ENCODE measurements around the gene PHF12.

Gene PHF12

DNA sequence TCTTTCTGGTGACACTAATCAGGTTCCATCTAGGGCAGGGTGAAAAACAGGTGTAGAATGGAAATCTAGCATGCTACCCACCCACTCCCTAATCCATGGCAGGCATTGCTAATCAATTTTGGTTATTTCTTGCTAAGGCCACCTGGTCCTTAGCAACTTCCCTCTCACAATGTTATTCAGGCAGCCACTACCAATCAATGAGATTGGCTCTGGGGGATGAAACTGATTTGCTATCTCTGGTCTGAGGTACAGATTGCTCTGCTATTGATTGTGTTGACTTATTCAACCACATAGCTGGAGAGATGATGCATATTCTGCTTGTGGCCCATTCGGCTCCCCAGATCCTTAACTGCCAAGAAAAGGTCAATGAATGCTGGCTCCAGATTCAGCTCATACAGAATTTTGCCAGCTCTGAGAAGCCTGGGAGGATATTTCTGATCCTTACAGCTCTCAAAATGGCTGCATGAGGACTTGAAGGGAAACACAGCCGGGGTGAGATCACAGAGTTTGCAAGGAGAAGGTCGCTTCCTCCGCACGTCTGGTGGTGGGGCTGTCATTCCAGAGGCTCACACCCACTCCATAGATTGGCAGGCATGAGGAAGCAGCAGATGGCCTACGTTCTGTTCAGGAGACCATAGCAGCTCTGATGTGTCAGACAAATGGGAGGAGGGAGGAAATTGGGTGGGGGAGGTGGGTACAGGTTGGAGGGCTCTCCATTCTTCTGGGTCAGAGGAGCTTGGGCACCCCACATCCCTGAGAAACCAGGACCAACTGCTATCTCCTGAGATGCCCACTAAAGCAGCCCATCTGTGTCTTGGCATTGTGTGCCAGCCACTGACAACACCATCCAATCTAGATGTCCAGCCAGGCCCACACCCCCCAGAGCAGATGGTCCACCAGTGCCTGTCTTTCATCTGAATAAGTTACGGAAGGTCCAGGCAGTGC lies 32.2 kb upstream of the PHF12 start:
- Mint-ChIP-seq H3K4me3 (peak overlapping the region; percentile 12), H3K27ac (peak overlapping the region; percentile 88)

DNA sequence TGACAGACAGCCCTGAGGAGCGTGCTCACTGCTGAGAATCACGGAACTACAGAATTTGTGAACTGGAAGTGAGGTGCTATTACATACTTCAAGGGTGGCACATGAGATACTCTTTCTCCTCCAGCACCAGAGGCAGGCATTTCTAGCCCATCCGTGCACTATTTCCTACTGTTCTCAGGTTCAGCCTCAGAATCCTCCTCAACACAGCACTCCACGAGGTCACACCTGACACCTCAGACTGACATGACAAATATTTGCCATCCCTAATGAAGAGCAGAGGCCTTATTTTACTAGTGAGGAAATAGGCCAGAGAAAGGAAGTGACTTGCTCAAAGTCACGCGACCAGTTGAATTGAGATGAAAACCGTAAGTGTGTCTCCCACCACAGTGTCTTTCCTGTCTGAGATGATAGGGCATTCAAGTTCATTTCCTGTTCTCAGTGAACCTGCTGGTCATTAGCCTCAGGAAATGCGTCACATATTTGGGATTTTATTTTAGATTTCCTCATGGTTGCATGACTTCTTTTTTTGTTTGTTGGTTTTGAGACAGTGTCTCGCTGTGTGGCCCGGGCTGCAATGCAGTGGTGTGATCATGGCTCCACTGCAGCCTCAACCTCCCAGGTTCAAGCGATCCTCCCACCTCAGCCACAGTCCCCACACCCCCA lies 30.9 kb upstream of the PHF12 start:
- Mint-ChIP-seq H3K27me3 (no peaks in the 10 kb centered on the region), H3K27ac (peak overlapping the region; percentile 88), H3K4me1 (ENCODE audit: low read depth) (peaks cover 20% of the 10 kb centered on the region), H3K4me3 (peak overlapping the region; percentile 38), H3K36me3 (ENCODE audit: low read depth) (no peaks in the 10 kb centered on the region), H3K9me3 (no peaks in the 10 kb centered on the region)

More for the DNA sequence above, 32.2 kb upstream of the PHF12 start:
- no peaks in the 10 kb centered on the region for H3K36me3 Mint-ChIP-seq (ENCODE audit: low read depth)
- no peaks in the 10 kb centered on the region for H3K27me3 Mint-ChIP-seq
- H3K9me3 Mint-ChIP-seq: no peaks in the 10 kb centered on the region
- peaks cover 20% of the 10 kb centered on the region for H3K4me1 Mint-ChIP-seq (ENCODE audit: low read depth)

DNA sequence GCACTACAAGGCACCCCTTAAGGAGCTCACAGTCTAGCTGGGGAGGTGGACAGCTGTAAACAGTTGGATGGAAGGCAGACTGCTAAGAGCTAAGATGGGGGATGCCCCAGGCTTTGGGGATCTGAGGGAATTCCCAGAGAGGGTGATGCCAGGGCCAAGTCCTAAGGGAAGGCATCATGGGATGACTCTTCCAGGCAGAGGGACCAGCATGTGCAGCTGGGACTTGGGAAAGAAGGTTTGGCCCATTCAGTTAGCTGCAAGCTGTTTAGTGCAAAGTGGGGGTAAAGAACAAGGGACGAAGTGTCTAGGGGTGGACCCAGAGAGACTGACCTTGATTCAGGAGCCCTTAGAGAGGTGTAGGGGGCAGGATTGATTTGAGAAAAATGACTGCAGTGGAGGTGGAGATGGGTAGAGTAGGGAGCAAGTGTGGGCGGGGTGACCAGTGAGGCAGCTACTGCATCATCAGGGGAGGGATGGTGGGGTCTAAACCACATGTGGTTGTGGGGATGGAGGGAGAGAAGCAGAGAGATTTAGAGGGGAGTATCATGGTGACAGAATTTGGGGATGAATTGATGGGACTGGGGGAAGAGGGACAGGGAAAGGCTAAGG lies 27.1 kb upstream of the PHF12 start:
- Mint-ChIP-seq H3K36me3 (ENCODE audit: low read depth) (no peaks in the 10 kb centered on the region), H3K27ac (no peak overlapping the region), H3K9me3 (no peaks in the 10 kb centered on the region)

DNA sequence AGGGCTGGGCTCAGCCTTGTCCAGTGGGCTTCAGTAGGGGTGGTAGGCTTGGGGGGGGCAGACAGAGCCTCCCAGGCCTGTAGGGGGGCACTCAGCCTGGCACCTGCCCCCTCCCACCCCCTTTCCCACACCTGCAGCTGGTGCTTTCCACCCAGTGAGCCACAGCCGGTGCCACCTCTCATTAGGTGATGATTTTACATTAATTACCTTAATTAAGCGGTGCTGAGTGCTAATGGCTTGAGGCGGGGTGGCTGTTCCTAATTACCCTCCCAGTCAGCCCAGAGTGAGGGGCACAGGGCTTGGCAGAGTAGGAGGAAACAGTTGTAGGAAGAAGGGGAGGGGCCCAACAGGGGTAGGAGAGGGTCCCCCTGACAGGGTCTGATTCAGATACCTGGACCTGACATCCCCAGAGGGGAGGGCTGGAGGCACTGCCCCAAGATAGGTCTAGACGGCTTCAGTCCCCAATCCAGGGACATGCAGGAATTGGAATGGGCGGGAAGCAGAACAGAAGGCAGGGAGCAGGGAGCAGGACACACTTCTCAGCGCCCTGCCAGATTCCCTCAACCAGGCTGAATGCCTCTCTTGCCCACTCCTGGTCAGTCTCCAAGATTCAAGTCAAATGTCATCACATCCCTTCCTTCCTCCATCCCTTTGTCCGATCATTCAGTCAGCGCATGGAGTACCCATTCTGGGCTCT lies 26.5 kb upstream of the PHF12 start:
- Mint-ChIP-seq H3K27ac (no peak overlapping the region), H3K4me3 (no peak overlapping the region), H3K9me3 (no peaks in the 10 kb centered on the region), H3K4me1 (ENCODE audit: low read depth) (peaks cover 10% of the 10 kb centered on the region), H3K27me3 (no peaks in the 10 kb centered on the region), H3K36me3 (ENCODE audit: low read depth) (no peaks in the 10 kb centered on the region)

More for the DNA sequence above, 27.1 kb upstream of the PHF12 start:
- Mint-ChIP-seq H3K27me3 (no peaks in the 10 kb centered on the region), H3K4me1 (ENCODE audit: low read depth) (peaks cover 17% of the 10 kb centered on the region), H3K4me3 (no peak overlapping the region)

GRCh38 chr17:28975646-28976045 lies 24.3 kb upstream of the PHF12 start:
- H3K27me3 Mint-ChIP-seq: no peaks in the 10 kb centered on the region
- H3K4me1 Mint-ChIP-seq (ENCODE audit: low read depth): no peaks in the 10 kb centered on the region
- H3K4me3 Mint-ChIP-seq: no peak overlapping the region
- H3K27ac Mint-ChIP-seq: no peak overlapping the region
- no peaks in the 10 kb centered on the region for H3K9me3 Mint-ChIP-seq
- no peaks in the 10 kb centered on the region for H3K36me3 Mint-ChIP-seq (ENCODE audit: low read depth)

DNA sequence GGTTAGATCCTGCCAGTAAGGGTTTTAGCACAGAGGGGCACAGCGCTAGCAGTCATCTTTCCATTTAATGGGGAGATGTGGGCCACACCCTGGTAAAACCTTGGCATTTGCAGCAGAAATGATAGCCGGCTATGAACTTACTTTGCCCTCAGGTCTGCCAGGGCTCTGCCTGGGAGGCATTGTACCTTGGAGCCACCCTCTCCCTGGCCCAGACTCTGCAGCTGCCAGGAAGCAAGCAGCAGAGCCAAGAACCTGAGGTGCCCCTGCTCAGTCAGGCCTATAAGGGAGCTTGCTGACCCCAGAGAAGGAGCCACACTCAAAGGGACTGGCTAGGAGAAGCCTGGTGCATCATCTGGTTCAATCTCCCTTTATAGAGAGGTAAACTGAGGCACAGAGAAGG lies 23.7 kb upstream of the PHF12 start:
- Mint-ChIP-seq H3K4me3 (no peak overlapping the region), H3K4me1 (ENCODE audit: low read depth) (no peaks in the 10 kb centered on the region), H3K36me3 (ENCODE audit: low read depth) (no peaks in the 10 kb centered on the region), H3K27me3 (no peaks in the 10 kb centered on the region), H3K9me3 (no peaks in the 10 kb centered on the region), H3K27ac (no peak overlapping the region)

- Mint-ChIP-seq H3K27ac (no peak overlapping the region), H3K27me3 (no peaks in the 10 kb centered on the region), H3K36me3 (ENCODE audit: low read depth) (no peaks in the 10 kb centered on the region), H3K4me3 (no peak overlapping the region), H3K4me1 (ENCODE audit: low read depth) (no peaks in the 10 kb centered on the region), H3K9me3 (no peaks in the 10 kb centered on the region)
Observed at GRCh38 chr17:28974451-28974850, 23.1 kb upstream of the PHF12 start.

DNA sequence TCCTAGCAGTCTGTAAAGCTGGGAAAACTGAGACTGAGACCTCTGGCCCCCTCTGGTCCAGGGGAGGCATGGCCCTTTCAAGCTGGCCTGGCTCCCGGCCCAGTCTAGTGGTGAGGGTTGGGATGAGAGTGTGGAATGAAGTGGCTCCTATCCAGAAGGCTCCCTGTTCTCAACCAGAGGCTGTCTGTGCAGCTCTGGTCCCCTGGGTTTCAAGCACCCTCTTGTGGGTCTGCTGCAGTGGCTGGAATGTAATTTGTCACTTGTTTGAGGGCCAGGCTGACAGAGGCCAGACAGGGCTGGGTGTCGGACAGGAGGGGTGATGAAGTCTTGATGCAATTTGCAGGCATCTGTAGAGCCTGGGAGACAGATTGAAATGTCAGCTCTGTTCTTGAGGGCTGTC lies 22.1 kb upstream of the PHF12 start:
- H3K4me1 Mint-ChIP-seq (ENCODE audit: low read depth): no peaks in the 10 kb centered on the region
- no peak overlapping the region for H3K27ac Mint-ChIP-seq
- H3K9me3 Mint-ChIP-seq: no peaks in the 10 kb centered on the region
- no peaks in the 10 kb centered on the region for H3K27me3 Mint-ChIP-seq
- H3K36me3 Mint-ChIP-seq (ENCODE audit: low read depth): no peaks in the 10 kb centered on the region
- H3K4me3 Mint-ChIP-seq: no peak overlapping the region

DNA sequence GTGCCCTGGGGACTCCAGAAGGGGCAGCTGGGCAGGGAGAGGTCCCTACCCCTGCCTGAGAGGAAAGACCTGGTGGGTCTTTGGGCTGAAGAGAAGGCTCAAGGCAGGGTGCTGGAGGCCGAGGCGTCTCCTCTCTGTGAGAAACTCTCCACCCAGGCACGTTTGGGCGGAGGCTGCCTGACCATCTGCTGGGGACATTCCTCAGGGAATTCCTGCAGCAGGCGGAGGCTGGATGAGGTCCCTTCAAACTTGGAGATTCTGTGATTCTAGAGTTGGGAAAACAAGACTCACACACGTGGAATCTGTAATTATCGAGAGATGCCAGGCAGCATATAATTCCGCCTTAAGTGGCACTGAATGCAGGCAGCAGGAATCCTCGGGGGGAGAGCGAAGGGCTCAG lies 21.1 kb upstream of the PHF12 start:
- no peaks in the 10 kb centered on the region for H3K4me1 Mint-ChIP-seq (ENCODE audit: low read depth)
- no peak overlapping the region for H3K27ac Mint-ChIP-seq
- no peaks in the 10 kb centered on the region for H3K36me3 Mint-ChIP-seq (ENCODE audit: low read depth)
- no peak overlapping the region for H3K4me3 Mint-ChIP-seq
- no peaks in the 10 kb centered on the region for H3K27me3 Mint-ChIP-seq
- H3K9me3 Mint-ChIP-seq: no peaks in the 10 kb centered on the region

DNA sequence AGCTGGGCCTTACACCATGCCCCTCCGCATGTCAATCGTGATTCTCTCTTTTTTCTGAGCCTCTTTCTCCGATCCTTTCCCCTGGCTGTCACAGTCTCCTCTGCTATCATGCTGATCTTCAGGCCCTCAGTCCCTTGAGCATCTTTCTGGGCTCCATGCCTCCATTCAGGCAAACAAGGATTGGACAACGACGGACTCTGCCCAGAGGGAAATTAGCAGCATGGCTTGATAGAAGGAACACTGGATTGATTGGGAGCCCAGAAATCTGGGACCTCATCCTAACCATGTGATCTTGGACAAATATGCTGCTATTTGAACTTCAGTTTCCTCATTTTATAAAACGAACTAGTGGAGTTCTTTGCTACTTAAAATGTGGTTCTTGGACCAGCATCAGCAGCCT lies 19.6 kb upstream of the PHF12 start:
- Mint-ChIP-seq H3K27ac (no peak overlapping the region), H3K4me1 (ENCODE audit: low read depth) (no peaks in the 10 kb centered on the region), H3K27me3 (no peaks in the 10 kb centered on the region), H3K36me3 (ENCODE audit: low read depth) (no peaks in the 10 kb centered on the region), H3K9me3 (no peaks in the 10 kb centered on the region), H3K4me3 (no peak overlapping the region)

GRCh38 chr17:28969706-28970393 lies 18.5 kb upstream of the PHF12 start:
- no peaks in the 10 kb centered on the region for H3K9me3 Mint-ChIP-seq
- H3K27ac Mint-ChIP-seq: no peak overlapping the region
- H3K36me3 Mint-ChIP-seq (ENCODE audit: low read depth): no peaks in the 10 kb centered on the region
- no peak overlapping the region for H3K4me3 Mint-ChIP-seq
- no peaks in the 10 kb centered on the region for H3K4me1 Mint-ChIP-seq (ENCODE audit: low read depth)
- H3K27me3 Mint-ChIP-seq: no peaks in the 10 kb centered on the region

GRCh38 chr17:28968914-28969295 lies 17.6 kb upstream of the PHF12 start:
- Mint-ChIP-seq H3K27ac (no peak overlapping the region), H3K4me3 (no peak overlapping the region), H3K9me3 (no peaks in the 10 kb centered on the region), H3K36me3 (ENCODE audit: low read depth) (no peaks in the 10 kb centered on the region), H3K4me1 (ENCODE audit: low read depth) (no peaks in the 10 kb centered on the region), H3K27me3 (peaks cover 5% of the 10 kb centered on the region)

DNA sequence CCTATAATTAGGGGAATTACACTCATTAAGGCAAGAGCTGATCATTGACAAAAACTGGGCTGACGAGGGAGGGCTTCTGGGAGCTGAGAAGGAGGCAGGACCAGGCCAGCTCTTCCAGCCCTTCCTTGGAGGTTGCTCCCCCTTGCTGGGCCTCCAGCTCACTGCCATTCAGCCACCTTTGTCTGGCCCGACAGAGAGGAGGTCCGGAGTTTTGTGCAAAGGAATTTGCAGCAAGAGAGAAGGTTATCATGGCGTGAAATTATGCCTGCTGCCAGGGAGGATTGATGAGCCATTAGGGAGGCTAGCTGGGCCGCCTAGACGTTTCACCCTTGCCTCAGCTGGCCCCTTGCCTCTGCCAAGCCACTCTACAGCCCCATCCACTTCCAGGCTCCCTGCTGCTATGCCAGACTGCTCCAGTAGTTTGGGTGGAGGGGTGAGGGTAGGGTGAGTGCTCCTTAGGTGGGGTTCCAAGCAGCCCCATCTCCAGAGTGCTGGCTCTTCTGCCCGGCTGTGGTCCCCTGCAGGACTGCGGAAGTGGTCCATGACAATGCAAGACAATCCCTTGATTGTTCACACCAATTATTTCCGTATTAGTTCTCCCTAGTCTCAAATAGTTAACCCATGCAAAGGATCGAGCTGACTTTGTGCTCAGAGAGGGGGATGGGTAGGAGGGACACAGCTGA lies 17.1 kb upstream of the PHF12 start:
- Mint-ChIP-seq H3K4me1 (ENCODE audit: low read depth) (no peaks in the 10 kb centered on the region), H3K9me3 (no peaks in the 10 kb centered on the region)

More for the DNA sequence above, 17.1 kb upstream of the PHF12 start:
- no peak overlapping the region for H3K4me3 Mint-ChIP-seq
- no peaks in the 10 kb centered on the region for H3K36me3 Mint-ChIP-seq (ENCODE audit: low read depth)
- H3K27me3 Mint-ChIP-seq: peaks cover 5% of the 10 kb centered on the region
- H3K27ac Mint-ChIP-seq: no peak overlapping the region
